LNCAP (cell line): ENCODE results near the gene HOXD9.

Experiments
- CTCF ChIP-seq: fragments of 450-650 bp; IDR thresholded peaks from 2 replicates; pipeline ENCODE4 v1.5.1; 2017; ENCODE audit warnings: mild to moderate bottlenecking

HOXD9 gene

GRCh38 chr2:176145085-176145969, 22.8 kb downstream of the HOXD9 start:
- TF ChIP-seq CTCF, result no peak

GRCh38 chr2:176146101-176146500, 23.6 kb downstream of the HOXD9 start:
- TF ChIP-seq CTCF, result no peak

GRCh38 chr2:176146645-176147044, 24.1 kb downstream of the HOXD9 start:
- no peak for TF ChIP-seq CTCF

GRCh38 chr2:176147210-176147799, 24.8 kb downstream of the HOXD9 start:
- TF ChIP-seq CTCF, result no peak

- TF ChIP-seq CTCF, result no peak
Observed at GRCh38 chr2:176147800-176148496, 25.4 kb downstream of the HOXD9 start.

- TF ChIP-seq CTCF, result no peak
Observed at GRCh38 chr2:176148751-176149421, 26.4 kb downstream of the HOXD9 start.

GRCh38 chr2:176149481-176149938, 27.0 kb downstream of the HOXD9 start:
- no peak for TF ChIP-seq CTCF
